RWPE1 (cell line): Measurements from ENCODE around the gene CAD.

ENCODE experiments used
- CTCF ChIA-PET: fragments of 350-600 bp; sonication (Branson Sonifier 250); formaldehyde crosslinking; extraction: SDS; loops from one replicate; lab custom pipeline; 2021; lab: Yijun Ruan, JAX
- POLR2A ChIA-PET: fragments of 400-600 bp; formaldehyde crosslinking; extraction: SDS; loops from one replicate; lab custom pipeline; 2020; ENCODE audit warnings: antibody characterized with exemption; ENCODE audit not compliant: low non-redundant PET; lab: Yijun Ruan, JAX
- DNase-seq: peaks from one replicate; pipeline ENCODE4 v3.0.0; 2012; ENCODE audit warnings: low spot score
- H3K27ac ChIP-seq: fragments of 450-650 bp; 2 replicates; pipeline ENCODE4 v1.5.1; 2017
- TF ChIP-seq, protein P1 (sequence below): fragments of 450-650 bp; conservative IDR thresholded peaks from 2 replicates; pipeline ENCODE4 v1.5.1; 2017; ENCODE audit warnings: low read depth, mild to moderate bottlenecking

The CAD gene

DNA sequence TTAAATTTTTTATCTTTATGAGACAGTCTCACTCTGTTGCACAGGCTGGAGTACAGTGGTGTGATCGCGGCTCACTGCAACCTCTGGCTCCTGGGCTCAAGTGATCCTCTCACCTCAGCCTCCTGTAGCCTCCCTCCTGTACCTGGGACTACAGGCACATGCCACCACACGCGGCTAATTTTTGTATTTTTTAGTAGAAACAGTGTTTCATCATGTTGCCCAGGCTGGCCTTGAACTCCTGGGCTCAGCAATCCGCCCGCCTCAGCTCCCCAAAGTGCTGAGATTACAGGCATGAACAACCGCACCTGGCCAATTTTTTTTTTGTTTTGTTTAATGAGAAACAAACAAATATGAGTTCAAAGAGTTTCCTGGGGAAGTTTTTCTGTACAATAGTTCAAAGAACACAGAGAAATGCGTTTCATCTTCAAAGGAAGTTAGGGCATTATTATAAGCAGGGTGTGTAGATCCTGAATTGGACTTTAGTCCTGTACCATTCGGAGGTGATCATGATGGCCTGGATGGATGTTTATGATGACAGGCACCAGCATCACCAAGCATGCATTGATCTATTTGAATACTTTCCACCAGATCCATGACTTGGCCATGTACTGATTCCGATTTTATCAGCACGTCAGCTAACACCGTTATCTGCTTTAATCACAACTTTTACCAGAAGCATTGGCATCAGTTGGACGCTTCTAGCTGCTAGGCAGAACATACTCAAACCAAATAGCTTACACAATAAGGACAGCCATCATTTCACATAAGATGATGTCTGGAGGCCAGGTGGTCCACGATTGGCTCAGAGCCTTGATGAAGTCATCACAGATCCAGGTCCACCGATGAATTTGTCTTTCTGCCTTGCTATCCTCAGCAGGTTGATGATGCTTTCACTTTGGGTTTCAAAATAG lies 39.5 kb upstream of the CAD start:
- POLR2A ChIA-PET, result no interaction called here
- no peak overlapping the region for H3K27ac ChIP-seq
- CTCF ChIA-PET, result interaction anchor here (0.6 to 0.7 kb wide), 2 partner anchors 16 to 75 kb away, joined by 3 read pairs; no protein-coding TSS in a partner anchor
- TF ChIP-seq, protein P1, sequence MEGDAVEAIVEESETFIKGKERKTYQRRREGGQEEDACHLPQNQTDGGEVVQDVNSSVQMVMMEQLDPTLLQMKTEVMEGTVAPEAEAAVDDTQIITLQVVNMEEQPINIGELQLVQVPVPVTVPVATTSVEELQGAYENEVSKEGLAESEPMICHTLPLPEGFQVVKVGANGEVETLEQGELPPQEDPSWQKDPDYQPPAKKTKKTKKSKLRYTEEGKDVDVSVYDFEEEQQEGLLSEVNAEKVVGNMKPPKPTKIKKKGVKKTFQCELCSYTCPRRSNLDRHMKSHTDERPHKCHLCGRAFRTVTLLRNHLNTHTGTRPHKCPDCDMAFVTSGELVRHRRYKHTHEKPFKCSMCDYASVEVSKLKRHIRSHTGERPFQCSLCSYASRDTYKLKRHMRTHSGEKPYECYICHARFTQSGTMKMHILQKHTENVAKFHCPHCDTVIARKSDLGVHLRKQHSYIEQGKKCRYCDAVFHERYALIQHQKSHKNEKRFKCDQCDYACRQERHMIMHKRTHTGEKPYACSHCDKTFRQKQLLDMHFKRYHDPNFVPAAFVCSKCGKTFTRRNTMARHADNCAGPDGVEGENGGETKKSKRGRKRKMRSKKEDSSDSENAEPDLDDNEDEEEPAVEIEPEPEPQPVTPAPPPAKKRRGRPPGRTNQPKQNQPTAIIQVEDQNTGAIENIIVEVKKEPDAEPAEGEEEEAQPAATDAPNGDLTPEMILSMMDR, result no peak
- DNase-seq, result no peak

DNA sequence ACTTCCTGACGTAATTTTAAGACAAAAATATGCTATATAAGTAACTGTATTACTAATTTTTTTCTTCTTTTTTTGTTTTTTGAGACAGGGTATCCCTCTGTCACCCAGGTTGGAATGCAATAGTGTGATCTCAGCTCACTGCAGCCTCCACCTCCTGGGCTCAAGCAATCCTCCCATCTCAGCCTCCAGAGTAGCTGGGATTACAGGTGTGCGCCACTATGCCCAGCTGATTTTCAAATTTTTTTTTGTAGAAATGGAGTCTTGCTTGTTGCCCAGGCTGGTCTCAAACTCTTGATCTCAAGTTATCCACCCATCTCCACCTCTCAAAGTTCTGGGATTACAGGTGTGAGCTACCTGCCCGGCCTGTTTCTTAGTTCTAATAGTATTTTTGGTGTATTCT lies 38.7 kb upstream of the CAD start:
- H3K27ac ChIP-seq, result no peak overlapping the region
- POLR2A ChIA-PET, result no interaction called here
- no peak for DNase-seq
- TF ChIP-seq, protein P1, result no peak
- CTCF ChIA-PET, result interaction anchor here (0.6 to 0.7 kb wide), 2 partner anchors 17 to 76 kb away, joined by 3 read pairs; no protein-coding TSS in a partner anchor

DNA sequence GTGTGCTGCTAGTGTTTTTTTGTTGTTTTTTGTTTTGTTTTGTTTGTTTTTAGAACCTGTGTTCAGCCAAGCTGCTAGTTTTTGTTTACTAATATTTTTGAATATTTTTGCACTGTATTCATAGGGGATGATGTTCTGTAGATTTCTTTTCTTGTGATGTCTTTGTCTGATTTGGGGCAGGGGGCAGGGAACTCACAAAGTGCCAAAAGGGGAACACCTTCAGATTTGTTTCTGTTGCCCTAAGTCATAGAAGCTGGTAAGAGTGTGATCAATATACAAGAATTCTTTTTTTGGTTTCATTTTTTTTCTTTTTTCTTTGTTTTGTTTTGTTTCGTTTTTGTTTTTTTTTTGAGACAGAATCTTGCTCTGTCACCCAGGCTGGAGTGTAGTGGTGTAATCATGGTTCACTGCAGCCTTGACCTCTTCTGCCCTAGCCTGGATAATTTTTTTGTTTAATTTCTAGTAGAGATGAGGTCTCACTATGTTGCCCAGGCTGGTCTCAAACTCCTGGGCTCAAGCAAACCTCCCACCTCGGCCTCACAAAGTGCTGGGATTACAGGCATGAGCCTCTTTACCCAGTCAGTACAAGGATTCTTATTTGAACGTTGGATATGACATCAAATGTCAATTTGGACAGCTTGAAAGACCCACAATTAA lies 37.7 kb upstream of the CAD start:
- CTCF ChIA-PET, result no interaction called here
- no peak for DNase-seq
- POLR2A ChIA-PET, result no interaction called here

DNA sequence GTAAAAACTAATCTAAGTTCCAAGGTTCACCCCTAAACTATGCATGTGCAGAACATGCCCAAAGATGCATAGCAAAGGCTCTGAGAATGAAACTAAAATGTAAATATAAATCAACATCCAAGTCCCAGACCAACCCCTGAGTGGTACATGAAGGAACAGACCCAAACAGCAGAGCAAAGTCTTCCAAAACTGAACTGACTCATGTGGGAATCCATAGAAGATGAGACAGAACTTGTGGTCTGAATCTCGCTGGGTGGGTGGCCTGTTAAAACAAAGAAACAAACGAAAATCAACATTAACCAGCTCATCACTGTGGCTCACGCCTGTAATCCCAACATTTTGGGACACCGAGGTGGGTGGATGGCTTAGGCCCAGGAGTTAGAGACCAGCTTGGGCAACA lies 34.8 kb upstream of the CAD start:
- TF ChIP-seq, protein P1, result no peak
- DNase-seq, result no peak
- ChIA-PET POLR2A (interaction anchor here (0.6 kb wide), 1 partner anchor 90 kb away, joined by 3 read pairs; no protein-coding TSS in a partner anchor), CTCF (interaction anchor here (0.6 to 1.1 kb wide), 2 partner anchors 12 to 30 kb away, joined by 3 to 4 read pairs; no protein-coding TSS in a partner anchor)
- no peak overlapping the region for H3K27ac ChIP-seq

More for the DNA sequence above, 37.7 kb upstream of the CAD start:
- TF ChIP-seq, protein P1, result no peak
- no peak overlapping the region for H3K27ac ChIP-seq

DNA sequence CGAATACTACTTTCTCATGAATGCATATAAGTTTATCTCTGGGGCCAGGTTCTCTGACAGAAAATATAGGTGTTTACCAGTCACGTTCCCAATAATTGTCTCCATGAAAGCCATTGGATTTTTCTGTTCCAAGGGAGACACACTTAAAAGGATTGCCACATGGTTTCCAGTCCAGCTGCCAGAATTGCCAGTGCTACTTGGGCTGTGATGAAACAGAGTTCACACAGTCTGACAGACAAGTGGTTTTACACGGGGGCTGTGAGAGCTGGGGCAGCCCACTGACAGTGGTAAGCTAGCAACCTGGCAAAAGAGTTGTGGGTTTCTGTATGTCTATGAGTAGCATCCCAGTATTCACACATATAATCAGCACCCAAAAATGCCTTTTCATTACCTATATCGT lies 33.1 kb upstream of the CAD start:
- no peak overlapping the region for H3K27ac ChIP-seq
- TF ChIP-seq, protein P1, result no peak
- DNase-seq, result no peak
- CTCF ChIA-PET, result interaction anchor here (0.5 to 0.7 kb wide), 2 partner anchors 21 to 972 kb away, joined by 3 read pairs; no protein-coding TSS in a partner anchor
- POLR2A ChIA-PET, result no interaction called here

DNA sequence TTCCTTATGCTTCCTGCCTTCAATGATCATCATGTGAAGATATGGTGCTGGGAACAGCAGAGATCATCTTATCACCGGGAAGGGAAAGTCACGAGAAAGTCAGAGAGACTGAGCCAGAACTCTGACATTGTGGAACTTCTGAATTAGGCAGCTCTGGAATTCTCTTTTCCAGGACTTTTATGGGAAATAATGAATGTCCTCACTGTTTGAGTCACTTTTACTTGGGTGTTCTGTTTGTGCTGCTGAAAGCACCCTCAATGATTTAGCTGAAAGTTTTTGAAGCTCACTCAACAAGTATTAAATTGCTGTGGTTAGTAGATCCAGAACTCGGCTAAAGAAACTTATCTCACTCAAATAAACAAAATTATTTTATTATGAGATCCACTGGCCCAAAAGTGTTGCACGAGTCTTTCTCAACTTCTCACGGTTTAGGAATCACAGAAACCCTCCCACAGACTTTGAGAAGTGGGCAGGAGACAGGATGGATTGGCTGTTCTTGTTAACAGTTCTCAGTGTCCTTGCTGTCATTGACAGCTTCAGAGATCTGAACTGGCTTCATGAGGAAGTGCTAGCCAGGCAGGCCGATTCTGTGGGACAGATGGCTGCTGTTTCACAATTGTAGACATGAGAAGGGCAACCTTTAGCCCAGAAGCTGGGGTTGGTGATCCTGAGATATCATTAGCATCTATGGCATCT lies 31.7 kb upstream of the CAD start:
- DNase-seq, result no peak
- no peak overlapping the region for H3K27ac ChIP-seq
- ChIA-PET CTCF (no interaction called here), POLR2A (no interaction called here)
- TF ChIP-seq, protein P1, result no peak
